Astrocyte (in vitro differentiated cells and primary cell): ENCODE results near the gene ID1. TPM values are rescaled to one million over a fixed set of nuclear protein-coding genes. Genes with fewer than 3 reads are reported as not detected.

ENCODE experiments used
- DNase-seq: peaks from one replicate; pipeline ENCODE4 v3.0.0-alpha.2; 2010; ENCODE audit warnings: low read depth
- FAIRE-seq: peaks from 2 replicates; lab custom pipeline; 2011; peaks lifted over from hg19 to GRCh38; lab: Jason Lieb, UNC
- H2AFZ ChIP-seq: 2 replicates; pipeline ENCODE4 v1.6.0; 2012; ENCODE audit warnings: low read depth, low read length, inconsistent platforms
- H3K27ac ChIP-seq: 2 replicates; pipeline ENCODE4 v1.5.1; 2011; ENCODE audit warnings: low read depth, low read length, inconsistent platforms
- H3K27me3 ChIP-seq: 2 replicates; pipeline ENCODE4 v1.6.0; 2011; ENCODE audit warnings: low read length, inconsistent platforms; ENCODE audit not compliant: insufficient read depth
- H3K36me3 ChIP-seq: 2 replicates; pipeline ENCODE4 v1.5.1; 2011; ENCODE audit warnings: low read length, inconsistent platforms; ENCODE audit not compliant: insufficient read depth
- H3K4me1 ChIP-seq: 2 replicates; pipeline ENCODE4 v1.5.1; 2011; ENCODE audit warnings: low read length, inconsistent platforms; ENCODE audit not compliant: insufficient read depth
- H3K4me2 ChIP-seq: 2 replicates; pipeline ENCODE4 v1.6.0; 2012; ENCODE audit warnings: low read length, inconsistent platforms
- H3K4me3 ChIP-seq: 2 replicates; pipeline ENCODE4 v1.5.1; 2011; ENCODE audit warnings: low read depth, mild to moderate bottlenecking, low read length, inconsistent platforms; ENCODE audit not compliant: insufficient read depth
- H3K79me2 ChIP-seq: 2 replicates; pipeline ENCODE4 v1.6.0; 2012; ENCODE audit warnings: mild to moderate bottlenecking, low read length, inconsistent platforms; ENCODE audit not compliant: insufficient read depth
- H3K9ac ChIP-seq: 2 replicates; pipeline ENCODE4 v1.6.0; 2012; ENCODE audit warnings: mild to moderate bottlenecking, low read length, inconsistent platforms
- H3K9me3 ChIP-seq: 2 replicates; pipeline ENCODE4 v1.5.1; 2012; ENCODE audit warnings: low read depth, mild to moderate bottlenecking, low read length, inconsistent platforms; ENCODE audit not compliant: insufficient read depth
- H4K20me1 ChIP-seq: 2 replicates; pipeline ENCODE4 v1.6.0; 2012; ENCODE audit warnings: low read length, inconsistent platforms; ENCODE audit not compliant: insufficient read depth
- H3K27ac Mint-ChIP-seq: one replicate; pipeline ENCODE4 v1.8.0; 2021; ENCODE audit warnings: mild to moderate bottlenecking, mixed read lengths; ENCODE audit not compliant: unreplicated experiment
- H3K27me3 Mint-ChIP-seq: one replicate; pipeline ENCODE4 v1.8.0; 2021; ENCODE audit warnings: low read depth, mixed read lengths; ENCODE audit not compliant: unreplicated experiment
- H3K36me3 Mint-ChIP-seq: one replicate; pipeline ENCODE4 v1.8.0; 2021; ENCODE audit warnings: low read depth, mixed read lengths; ENCODE audit not compliant: unreplicated experiment
- H3K4me1 Mint-ChIP-seq: one replicate; pipeline ENCODE4 v1.8.0; 2021; ENCODE audit warnings: low read depth, mixed read lengths; ENCODE audit not compliant: unreplicated experiment
- H3K4me3 Mint-ChIP-seq: one replicate; pipeline ENCODE4 v1.8.0; 2021; ENCODE audit warnings: mild to moderate bottlenecking, moderate library complexity, mixed read lengths; ENCODE audit not compliant: unreplicated experiment
- H3K9me3 Mint-ChIP-seq: one replicate; pipeline ENCODE4 v1.8.0; 2021; ENCODE audit warnings: mild to moderate bottlenecking, mixed read lengths; ENCODE audit not compliant: unreplicated experiment
- CTCF ChIP-seq: IDR thresholded peaks from 2 replicates; pipeline ENCODE4 v1.5.1; 2011; ENCODE audit warnings: low read depth, mild to moderate bottlenecking, inconsistent platforms, low read length, moderate library complexity; ENCODE audit not compliant: insufficient read depth
- EZH2 ChIP-seq: IDR thresholded peaks from 2 replicates; pipeline ENCODE4 v1.6.1; 2012; ENCODE audit warnings: mild to moderate bottlenecking, low read length, inconsistent platforms; ENCODE audit not compliant: insufficient read depth
- total RNA-seq: library from RNA; stranded (reverse); gene quantifications from 2 replicates; pipeline ENCODE4 v1.2.1, GENCODE V29; 2021

The ID1 gene
- total RNA-seq, 1 donor from 2014 or later = 73.7 TPM

DNA sequence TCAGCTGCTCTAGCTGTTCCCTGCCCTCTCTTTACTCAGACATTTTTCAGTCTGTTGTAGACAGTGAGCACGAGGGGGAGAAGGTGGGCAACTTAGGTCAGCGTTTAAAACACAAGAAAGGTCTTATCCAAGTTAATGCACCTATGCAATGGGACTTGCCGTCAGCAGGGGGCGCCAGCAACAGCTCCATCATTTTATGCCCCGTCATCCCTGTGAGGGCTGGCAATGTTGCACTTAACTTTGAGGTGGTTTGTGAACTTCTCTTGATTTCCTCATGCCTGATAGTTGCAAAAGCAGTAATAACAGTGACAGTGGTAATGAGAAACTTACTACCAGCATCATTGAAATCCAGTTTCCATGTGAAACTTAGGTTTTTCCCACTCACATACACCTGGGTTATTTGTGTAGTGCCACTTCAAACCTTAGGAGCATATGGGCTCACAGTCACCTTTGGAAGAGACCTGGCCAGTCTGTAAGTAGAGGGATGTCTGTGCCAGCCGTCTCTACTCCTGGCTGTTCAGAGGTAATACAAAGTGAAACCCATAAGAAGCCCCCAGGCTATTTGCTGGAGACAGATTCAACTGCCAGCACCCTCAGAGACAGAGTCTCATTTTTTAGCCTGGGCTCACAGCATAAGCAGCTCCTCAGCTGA is 44.9 kb upstream of the ID1 start:
- no peak overlapping the region for H3K4me3 Mint-ChIP-seq

GRCh38 chr20:31560746-31561598 is 44.1 kb upstream of the ID1 start:
- no peaks in the 10 kb centered on the region for H3K27me3 ChIP-seq
- H3K4me1 ChIP-seq = peaks cover 40% of the 10 kb centered on the region
- H3K27ac ChIP-seq = peak overlapping the region; percentile 96
- DNase-seq = peak; percentile 98
- peak; percentile 76 for FAIRE-seq
- peak overlapping the region; percentile 74 for H3K4me2 ChIP-seq
- peaks cover 28% of the 10 kb centered on the region for H3K36me3 ChIP-seq
- no peak overlapping the region for H2AFZ ChIP-seq
- Mint-ChIP-seq H3K27ac (peak overlapping the region; percentile 96), H3K4me3 (peak overlapping the region; percentile 42), H3K36me3 (peaks cover 42% of the 10 kb centered on the region), H3K4me1 (peaks cover 41% of the 10 kb centered on the region), H3K27me3 (no peaks in the 10 kb centered on the region), H3K9me3 (no peaks in the 10 kb centered on the region)
- no peaks in the 10 kb centered on the region for H3K9me3 ChIP-seq
- H4K20me1 ChIP-seq = peaks cover 15% of the 10 kb centered on the region
- no peak overlapping the region for H3K4me3 ChIP-seq
- H3K9ac ChIP-seq = peak overlapping the region; percentile 82
- TF ChIP-seq CTCF (no peak), EZH2 (no peak)
- H3K79me2 ChIP-seq = peaks cover 3% of the 10 kb centered on the region

More for the DNA sequence above, 44.9 kb upstream of the ID1 start:
- Mint-ChIP-seq H3K27me3 (no peaks in the 10 kb centered on the region), H3K9me3 (no peaks in the 10 kb centered on the region), H3K36me3 (peaks cover 48% of the 10 kb centered on the region), H3K27ac (peak overlapping the region; percentile 96), H3K4me1 (peaks cover 43% of the 10 kb centered on the region)
- no peak overlapping the region for H2AFZ ChIP-seq
- no peak overlapping the region for H3K4me3 ChIP-seq
- no peaks in the 10 kb centered on the region for H3K27me3 ChIP-seq
- peaks cover 3% of the 10 kb centered on the region for H3K79me2 ChIP-seq
- TF ChIP-seq CTCF = peak; percentile 95
- TF ChIP-seq EZH2 = no peak
- H3K9ac ChIP-seq = peak overlapping the region; percentile 82
- DNase-seq = peak; percentile 66
- peak overlapping the region; percentile 74 for H3K4me2 ChIP-seq
- H3K4me1 ChIP-seq = peaks cover 40% of the 10 kb centered on the region
- peaks cover 15% of the 10 kb centered on the region for H4K20me1 ChIP-seq
- peaks cover 32% of the 10 kb centered on the region for H3K36me3 ChIP-seq
- peak overlapping the region; percentile 96 for H3K27ac ChIP-seq
- H3K9me3 ChIP-seq = no peaks in the 10 kb centered on the region
- peak; percentile 62 for FAIRE-seq
